Raji (cell line): ENCODE data around the gene PUM2.

Source experiments
- POLR2A ChIP-seq: IDR thresholded peaks from 2 replicates; pipeline ENCODE4 v1.6.1; 2011; ENCODE audit warnings: low read depth, low read length, control low read depth; ENCODE audit not compliant: insufficient read depth

The PUM2 gene

GRCh38 chr2:20353241-20353992, 2.8 kb upstream of the PUM2 start:
- no peak for TF ChIP-seq POLR2A

DNA sequence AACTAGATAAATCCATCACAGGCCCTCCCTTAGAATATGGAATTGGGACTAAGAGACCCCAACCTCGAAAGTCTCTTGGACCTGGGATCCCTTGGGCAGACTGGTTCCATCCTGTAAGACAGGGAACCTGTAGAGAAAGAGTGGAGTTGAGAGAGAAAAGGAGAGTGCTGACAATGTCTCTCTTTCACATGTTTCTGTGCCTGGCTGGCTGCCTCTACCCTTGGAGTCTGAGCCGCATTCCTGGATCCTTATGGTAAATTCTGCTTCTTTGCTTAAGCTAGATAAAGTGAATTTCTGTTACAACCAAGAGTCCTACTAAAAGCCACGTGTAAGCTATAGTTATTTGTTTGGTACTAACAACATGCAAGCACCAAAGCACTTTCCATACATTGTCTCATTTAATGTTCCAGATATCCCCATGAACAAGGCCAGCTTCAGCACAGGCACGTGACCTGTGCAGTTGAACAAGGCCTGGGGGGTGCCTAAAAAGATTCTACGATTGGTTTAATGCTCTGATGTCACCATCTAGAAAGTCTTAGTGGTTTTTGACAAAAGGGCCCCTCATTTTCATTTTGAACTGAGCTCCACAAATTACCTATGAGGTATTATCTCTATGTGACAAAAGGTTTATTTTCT, 2.1 kb upstream of the PUM2 start:
- TF ChIP-seq POLR2A, result no peak

GRCh38 chr2:20352230-20352578, 1.6 kb upstream of the PUM2 start:
- TF ChIP-seq POLR2A, result no peak

- no peak for TF ChIP-seq POLR2A
Measured at GRCh38 chr2:20351555-20352229, 1.0 kb upstream of the PUM2 start.

DNA sequence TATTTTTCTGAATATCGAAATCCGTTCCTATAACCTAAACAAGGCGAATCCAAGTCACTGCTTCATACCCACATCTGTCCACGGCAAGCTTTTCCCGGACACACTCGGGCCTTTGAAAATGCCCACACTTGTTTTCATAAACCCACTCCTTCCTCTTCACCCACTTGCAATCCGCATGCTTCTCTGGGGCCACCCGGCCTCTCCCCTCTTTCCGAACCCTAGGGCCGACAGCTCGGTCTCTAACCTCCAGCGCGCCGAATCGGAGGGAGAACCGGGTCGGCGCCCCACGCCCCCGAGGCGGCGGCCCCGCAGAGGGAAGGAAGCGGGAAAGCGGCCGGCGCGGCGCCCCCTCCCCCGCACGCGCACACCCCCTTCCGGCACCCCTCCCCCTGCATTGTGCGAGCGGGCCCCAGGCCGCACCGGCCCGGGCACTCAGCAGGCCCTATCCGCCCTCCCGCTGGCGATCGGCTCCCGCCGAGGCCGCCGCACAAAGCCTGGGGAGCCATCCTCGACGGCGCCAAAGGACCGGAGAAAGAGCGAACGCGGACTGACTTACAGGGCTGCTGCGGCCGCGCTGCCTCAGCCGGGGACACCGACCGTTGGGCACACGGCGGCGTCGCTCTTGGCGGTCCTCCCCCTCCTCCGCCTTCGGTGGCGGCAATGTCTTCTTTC, 467 bp downstream of the PUM2 start:
- TF ChIP-seq POLR2A, result no peak

DNA sequence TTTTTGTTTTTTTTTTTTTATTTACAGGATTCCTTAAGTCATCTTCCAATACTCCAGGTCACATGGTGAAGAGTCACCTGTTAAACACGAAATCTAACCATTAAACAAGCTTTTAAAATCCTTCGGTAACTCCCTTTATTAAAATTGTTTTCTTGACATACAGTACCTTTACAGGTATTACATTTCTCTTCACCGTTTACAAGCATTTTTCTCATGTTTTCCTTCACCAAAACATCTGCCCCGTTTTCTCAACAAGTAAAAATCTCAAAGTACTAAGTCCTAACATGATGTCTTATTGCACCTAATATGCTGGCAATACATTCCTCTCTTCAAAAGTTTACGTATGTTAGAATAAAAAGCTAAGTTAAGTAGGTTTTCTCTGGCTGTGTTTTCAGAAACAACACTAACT, 1.1 kb downstream of the PUM2 start:
- no peak for TF ChIP-seq POLR2A

DNA sequence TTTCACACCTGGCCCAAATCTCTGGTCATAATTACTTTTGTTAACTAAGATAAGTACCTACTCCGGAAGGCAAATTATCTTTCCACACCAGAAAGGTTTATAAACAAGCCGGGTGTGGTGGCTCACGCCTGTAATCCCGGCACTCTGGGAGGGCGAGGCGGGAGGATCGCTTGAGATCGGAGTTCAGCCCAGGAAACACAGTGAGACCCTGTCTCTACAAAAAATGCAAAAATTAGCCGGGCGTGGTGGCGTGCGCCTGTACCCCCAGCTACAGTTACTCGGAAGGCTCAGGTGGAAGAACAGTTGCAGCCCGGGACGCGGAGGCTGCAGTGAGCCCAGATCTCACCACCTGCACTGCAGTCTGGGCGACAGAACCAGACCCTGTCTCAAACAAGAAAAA, 2.1 kb downstream of the PUM2 start:
- TF ChIP-seq POLR2A, result no peak

- TF ChIP-seq POLR2A, result no peak
Measured at GRCh38 chr2:20346565-20347381, 3.9 kb downstream of the PUM2 start.

DNA sequence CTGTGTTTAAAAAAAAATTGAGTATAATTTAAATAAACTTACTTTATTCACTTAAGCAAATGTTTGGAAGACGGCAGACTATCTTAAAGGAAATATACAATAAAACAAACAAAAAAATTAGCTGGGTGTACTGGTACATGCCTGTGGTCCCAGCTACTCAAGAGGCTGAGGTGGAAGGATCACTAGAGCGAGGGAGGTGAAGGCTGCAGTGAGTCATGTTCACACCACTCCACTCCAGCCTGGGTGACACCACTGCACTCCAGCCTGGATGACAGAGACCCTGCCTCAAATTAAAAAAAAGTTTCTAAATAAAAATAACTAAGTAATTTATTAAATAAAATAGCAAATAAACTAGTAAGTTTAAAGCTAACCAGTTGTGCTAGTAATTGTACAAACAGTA, 7.5 kb downstream of the PUM2 start:
- TF ChIP-seq POLR2A, result no peak

GRCh38 chr2:20339012-20339411, 11.6 kb downstream of the PUM2 start:
- TF ChIP-seq POLR2A, result no peak

DNA sequence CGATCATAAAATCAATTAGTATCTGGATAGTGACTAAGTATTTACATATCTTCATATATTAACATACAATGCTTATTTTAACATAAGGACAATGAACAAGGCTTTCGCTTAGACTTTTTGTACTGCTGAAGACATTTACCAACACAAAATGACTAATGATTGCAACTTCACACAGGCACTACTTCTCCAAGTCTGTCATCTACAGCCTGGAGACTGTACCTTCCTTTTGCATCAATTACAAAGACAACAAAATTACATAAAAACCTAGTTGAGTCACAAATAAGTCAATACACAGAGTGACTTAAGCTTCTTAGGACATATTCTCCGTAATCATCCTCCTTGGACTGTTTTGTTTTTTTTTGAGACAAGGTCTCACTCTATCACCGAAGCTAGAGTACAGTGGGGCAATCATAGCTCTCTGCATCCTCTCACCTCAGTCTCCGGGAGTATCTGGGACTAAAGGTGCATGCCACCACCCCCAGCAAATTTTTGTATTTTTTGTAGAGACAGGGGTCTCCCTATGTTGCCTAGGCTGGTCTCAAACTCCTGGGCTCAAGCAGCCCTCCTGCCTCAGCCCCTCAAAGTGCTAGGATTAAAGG, 15.9 kb downstream of the PUM2 start:
- no peak for TF ChIP-seq POLR2A

- TF ChIP-seq POLR2A, result no peak
Measured at GRCh38 chr2:20333738-20334137, 16.9 kb downstream of the PUM2 start.

DNA sequence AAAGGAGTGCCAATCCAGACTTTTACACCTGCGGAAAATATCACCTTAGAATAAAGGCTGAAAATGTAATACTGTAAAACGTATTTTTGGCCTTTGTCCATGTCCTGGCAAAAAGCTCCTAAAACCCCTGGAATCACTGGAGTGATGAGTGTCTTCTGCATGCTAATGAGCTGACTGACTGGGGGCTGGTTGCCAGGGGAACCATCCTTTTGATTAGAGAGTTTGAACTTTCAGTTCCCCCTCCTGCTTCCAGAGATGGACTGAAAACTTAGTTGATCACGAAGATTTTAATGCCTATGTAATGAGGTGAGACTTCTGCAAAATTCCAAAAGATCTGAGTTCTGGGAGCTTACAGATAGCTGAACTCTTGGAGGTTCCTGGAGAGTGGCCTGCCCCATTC, 20.5 kb downstream of the PUM2 start:
- TF ChIP-seq POLR2A, result no peak

DNA sequence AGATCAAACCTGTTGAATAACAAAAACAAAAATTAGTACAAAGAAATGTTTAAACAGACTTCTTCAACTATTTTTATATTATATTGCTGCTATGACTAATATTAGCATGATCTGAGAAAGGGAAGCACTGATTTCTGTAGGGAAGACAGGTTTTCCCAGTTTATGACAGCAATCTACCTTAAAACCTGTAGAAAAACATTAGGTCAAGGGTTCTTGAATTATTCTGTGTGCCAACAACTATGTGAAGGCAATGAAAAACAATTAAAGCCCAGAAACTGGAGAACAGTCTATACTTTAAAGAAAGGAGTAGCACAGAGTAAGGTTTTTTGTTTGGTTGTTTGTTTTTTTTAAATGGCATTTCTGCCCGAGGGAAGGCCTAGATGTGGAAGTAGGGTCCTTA, 23.3 kb downstream of the PUM2 start:
- TF ChIP-seq POLR2A, result no peak
